SIG-M5 treated with dmso at 0.1 percent for 504 hours (cell line): ENCODE results near the gene LIF.
"Not testable (repeated sequence)": the region's sequence is repeated elsewhere in the genome, so short reads cannot be mapped to it uniquely, and the experiment has no call there.

Experiments
- DNase-seq: peaks from one replicate; lab custom pipeline; 2025; ENCODE audit not compliant: unreplicated experiment; lab: John Stamatoyannopoulos, UW

LIF gene

DNA sequence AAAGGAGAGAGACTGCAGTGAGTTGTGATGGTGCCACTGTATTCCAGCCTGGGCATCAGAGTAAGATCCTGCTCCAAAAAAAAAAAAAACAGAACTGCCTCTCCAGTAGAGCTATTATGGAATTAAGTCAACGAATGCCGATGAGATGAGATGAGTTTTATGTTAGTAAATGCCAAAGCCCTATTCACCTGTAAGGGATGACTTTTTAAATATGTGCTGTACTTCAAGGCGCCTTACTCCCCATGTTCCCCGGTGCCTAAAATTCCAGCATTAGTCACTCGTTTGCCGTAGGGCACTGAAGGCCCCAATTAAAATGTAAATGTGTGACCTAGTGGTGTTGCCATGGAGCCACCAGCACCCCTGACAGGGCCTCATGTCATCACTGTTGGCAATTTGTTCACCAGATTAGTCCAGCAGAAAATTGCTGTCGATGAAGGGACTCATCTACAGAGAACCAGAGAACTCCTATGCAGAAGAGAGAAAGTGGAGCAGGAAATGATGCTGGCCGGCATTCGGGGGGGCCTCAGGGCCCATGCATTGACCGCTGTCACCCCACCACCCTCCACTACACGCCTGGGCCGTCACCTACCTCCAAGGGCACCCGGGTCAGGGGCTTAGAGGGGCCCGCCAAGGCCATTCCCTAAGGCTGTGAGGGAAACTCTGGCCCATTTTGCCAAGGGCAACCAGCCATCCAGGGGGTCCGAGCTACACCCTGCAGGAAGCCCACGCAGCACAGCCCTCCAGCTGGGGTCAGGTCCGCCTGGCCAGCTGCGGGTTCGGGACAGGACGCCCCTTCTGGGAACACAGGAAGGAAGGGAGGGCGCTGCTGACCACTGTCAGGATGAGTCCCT is 17.8 kb downstream of the LIF start:
- no peak for DNase-seq

DNA sequence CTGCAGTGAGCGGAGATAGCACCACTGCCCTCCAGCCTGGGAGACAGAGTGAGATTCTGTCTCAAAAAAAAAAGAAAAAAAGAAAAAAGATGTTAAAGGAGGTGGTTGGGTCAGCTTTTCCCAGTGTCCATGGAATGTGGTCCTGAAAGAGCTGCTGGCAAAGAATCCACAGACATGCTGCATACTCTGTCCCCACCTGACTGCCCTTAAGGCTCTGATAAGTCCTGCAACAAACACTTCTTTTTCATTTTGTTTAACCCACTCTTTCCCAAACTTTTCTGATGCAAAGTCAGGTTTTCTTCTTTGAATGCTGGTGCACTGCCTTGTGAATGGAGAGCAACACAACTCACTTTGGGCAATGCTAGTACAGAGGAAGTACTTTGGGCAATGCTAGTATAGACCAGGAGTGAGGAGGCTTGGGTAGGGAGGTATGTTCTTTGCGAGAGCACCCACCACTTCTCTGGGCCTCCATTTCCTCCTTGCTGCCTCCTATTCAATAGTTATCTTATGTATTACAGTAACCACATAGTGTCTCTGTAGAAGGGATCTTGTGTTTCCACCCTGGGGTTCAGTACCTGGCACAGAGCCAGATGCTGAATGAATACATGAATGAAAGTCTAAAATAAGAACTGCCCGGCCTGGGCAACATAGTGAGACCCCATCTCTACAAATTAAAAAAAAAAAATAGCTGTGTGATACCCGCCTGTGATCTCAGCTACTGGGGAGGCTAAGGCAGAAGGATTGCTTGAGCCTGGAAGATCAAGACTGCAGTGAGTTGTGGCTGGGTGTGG is 18.9 kb downstream of the LIF start:
- no peak for DNase-seq

- DNase-seq, result no peak
Measured at GRCh38 chr22:30226192-30226832, 20.2 kb downstream of the LIF start.

DNA sequence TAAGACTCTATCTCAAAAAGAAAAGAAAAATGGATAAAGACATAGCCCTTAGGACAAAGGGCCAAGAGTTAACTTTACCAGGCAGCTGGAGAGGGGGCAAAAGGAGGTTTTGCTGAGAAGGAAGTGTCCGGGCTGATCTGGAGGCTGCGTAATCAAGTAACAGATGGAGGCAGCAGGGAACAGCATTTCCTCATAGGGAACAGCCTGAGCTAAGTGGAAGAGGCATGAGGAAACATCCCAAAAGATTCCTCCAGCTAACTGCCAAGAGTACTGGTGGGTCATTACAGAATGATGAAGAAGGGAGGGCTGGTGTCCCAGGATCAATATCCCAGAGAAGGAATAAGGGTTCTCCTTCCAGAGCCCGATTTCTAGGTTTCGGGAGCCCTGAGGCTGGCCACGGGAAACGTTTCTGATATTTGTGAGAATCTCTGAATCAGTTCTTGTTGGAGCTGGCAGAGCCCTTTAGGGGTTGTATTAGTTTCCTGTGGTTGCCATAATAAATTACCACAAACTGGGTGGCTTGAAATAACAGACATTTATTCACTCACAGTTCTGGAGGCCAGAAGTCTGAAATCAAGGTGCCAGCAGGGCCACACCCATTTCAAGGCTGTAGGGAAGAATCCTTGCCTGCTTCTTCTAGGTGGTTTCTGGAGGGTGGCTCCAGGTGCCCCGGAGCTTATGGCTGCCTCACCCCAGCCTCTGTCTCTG is 21.2 kb downstream of the LIF start:
- no peak for DNase-seq

- DNase-seq, result no peak
Measured at GRCh38 chr22:30224161-30224857, 22.2 kb downstream of the LIF start.

DNA sequence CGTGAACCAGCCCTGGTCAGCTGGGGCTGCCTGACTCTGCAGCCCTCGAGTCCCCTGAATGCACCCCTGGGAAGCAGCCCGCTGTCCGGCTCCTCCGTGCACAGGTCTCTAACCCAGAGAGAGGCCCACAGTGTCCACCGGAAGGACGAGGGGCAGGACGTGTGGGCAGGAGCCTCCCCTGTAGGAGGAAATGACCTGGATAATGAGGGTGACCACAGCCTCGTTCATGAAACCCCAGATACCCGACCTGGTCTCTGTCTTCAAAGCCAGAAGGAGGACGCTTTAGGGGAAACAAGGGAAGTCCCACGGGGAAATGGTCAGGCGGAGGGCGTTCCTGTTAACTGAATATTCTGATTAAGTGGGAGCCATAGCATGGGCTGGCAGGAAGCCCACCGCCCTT is 23.3 kb downstream of the LIF start:
- no peak for DNase-seq

- DNase-seq, result no peak
Measured at GRCh38 chr22:30222321-30222720, 24.2 kb downstream of the LIF start.

DNA sequence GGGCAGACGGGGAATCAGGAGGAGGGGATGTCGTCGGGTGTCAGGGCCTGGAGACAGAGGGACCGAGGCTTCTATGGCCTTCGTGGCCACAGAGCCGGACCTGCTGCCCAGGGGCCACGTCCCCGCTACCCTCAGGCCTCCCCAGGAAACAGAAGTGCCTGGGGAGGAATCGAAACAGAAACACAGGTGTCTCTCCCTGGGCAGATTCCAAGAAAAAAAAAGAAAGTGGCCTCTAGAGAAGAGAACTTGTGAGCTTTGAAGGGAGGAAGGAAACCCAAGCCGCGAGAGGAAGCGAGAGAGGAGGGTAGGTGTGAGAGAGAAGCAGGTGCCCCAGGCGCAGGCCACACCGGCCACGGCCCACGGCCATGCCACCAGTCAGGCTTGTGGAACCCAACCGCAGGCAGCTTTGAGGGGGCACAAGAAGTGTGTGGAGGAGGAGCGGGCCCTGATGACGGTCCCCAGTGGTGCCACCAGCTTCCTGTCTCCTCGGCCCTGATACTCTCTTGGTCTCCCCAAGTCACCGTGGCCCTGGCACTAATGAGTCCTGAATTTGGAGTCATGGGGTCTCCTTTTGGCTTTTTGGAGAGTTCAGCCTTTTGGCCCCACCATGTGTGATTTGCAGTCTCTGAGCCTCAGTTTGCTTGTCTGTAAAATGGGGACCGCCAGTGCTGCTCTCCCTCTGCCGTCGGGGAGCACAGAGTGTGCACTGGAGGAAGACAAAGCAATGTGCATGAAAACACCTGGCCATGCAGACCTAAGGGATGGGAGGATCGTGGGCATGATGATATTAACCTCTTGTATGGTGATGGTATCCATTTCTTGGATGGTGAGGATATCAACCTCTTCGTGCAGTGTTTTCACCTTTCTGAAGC is 25.2 kb downstream of the LIF start:
- no peak for DNase-seq

DNA sequence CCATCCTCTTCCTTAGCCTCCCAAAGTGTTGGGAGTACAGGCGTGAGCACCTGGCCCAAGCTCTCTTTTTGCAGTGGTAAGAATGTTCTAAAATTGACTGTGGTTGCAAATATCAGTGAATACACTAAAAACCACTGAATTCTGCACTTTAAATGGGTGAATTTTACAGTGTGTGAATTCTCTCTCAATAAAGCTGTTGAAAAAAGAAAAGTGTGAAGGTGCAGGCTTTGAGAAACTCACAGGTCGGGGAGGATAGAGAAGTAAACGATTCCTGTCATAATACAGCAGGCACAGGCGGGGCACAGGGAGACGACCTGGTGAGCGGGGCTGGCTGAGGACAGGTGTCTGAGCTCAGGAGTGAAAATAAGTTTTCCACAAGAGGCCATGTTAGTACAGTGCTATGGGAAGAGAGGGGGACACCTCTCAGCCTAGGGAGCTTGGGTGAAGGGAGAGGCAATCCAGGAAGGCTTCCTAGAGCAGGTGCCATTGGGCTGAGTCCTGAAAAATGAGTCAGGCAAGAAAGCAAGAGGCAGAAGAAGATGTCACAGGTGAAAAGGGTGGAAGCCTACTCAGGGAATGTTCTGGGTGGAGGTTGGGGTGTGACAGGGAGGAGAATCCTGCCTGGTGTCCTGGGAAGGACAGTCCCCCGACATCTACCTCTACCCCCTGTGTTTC is 26.1 kb downstream of the LIF start:
- no peak for DNase-seq

GRCh38 chr22:30219668-30220278 is 26.8 kb downstream of the LIF start:
- no peak for DNase-seq

DNA sequence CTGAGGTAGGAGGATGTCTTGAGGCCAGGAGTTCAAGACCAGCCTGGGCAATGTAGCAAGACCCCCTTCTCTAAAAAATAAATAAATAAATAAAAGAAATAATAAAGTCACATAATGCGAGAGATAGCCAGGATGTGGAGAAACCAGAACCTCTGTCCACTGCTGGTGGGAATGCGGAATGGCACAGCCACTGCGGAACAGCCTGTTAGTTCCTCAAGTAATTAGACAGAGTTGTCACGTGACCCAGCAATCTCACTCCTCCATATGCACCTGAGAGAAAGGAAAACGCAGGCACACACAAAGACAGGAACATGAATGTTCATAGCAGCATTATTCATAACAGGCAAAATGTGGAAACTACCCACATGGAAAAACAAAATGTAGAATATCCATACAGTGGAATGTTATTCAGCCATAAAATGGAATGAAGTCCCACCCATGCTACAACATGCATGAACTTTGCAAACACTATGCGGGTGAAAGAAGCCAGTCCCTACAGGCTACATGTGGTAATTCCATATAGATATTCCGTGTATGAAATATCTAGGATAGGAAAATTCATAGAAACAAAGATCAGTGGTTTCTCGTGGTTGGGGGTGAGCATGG is 27.4 kb downstream of the LIF start:
- no peak for DNase-seq

GRCh38 chr22:30217698-30218560 is 28.6 kb downstream of the LIF start:
- no peak for DNase-seq

GRCh38 chr22:30216710-30217109 is 29.8 kb downstream of the LIF start:
- DNase-seq, result no peak

DNA sequence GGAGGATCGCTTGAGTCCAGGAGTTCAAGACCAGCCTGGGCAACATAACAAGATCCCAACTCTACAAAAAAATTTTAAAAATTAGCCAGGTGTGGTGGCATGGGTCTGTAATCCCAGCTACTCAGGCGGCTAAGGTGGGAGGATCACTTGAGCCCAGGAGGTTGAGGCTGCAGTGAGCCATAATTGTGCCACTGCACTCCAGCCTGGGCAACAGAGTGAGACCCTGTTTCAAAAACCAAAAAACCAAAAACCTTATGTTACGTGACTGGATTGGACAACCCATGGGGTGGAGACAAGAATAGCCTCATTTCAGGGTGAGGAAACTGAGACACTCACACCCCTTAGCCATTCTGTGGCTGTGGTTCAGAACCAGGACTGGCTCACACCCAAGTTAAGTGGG is 30.3 kb downstream of the LIF start:
- not testable (repeated sequence) for DNase-seq

- no peak for DNase-seq
Measured at GRCh38 chr22:30214703-30215407, 31.7 kb downstream of the LIF start.

- peak; percentile 64 for DNase-seq
Measured at GRCh38 chr22:30212996-30213441, 33.5 kb downstream of the LIF start.
